KMS-11 (cell line): ENCODE measurements around the gene ZNF552.
"Not testable (repeated sequence)": the region's sequence is repeated elsewhere in the genome, so short reads cannot be mapped to it uniquely, and the experiment has no call there.

ENCODE experiments used
- H2AFZ ChIP-seq: fragments of 200-600 bp; sonication (generic); 2 replicates; pipeline ENCODE4 v1.6.1; 2016; ENCODE audit warnings: antibody characterized with exemption, mixed run types, low read depth
- H3K27ac ChIP-seq: fragments of 200-600 bp; sonication (generic); 2 replicates; pipeline ENCODE4 v1.6.1; 2016; ENCODE audit warnings: mild to moderate bottlenecking, mixed run types
- H3K27me3 ChIP-seq: fragments of 200-600 bp; sonication (generic); 2 replicates; pipeline ENCODE4 v1.6.1; 2017; ENCODE audit warnings: mild to moderate bottlenecking, low read depth, mixed run types, moderate library complexity; ENCODE audit not compliant: insufficient read depth
- H3K36me3 ChIP-seq: fragments of 200-600 bp; sonication (generic); 2 replicates; pipeline ENCODE4 v1.6.1; 2017; ENCODE audit warnings: mild to moderate bottlenecking, mixed run types; ENCODE audit not compliant: insufficient read depth
- H3K4me1 ChIP-seq: fragments of 200-600 bp; sonication (generic); 2 replicates; pipeline ENCODE4 v1.6.1; 2016; ENCODE audit warnings: mild to moderate bottlenecking, low read depth, mixed run types; ENCODE audit not compliant: poor library complexity, severe bottlenecking
- H3K4me2 ChIP-seq: fragments of 200-600 bp; sonication (generic); 2 replicates; pipeline ENCODE4 v1.7.0; 2016; ENCODE audit warnings: mild to moderate bottlenecking, mixed run types
- H3K4me3 ChIP-seq: fragments of 200-600 bp; sonication (generic); IDR thresholded peaks from 2 replicates; pipeline ENCODE4 v1.6.1; 2017; ENCODE audit warnings: low read depth, low read length, mixed read lengths; ENCODE audit not compliant: insufficient read depth
- H3K79me2 ChIP-seq: fragments of 200-600 bp; sonication (generic); 2 replicates; pipeline ENCODE4 v1.6.1; 2016; ENCODE audit warnings: low read depth, mixed run types; ENCODE audit not compliant: insufficient read depth
- H3K9ac ChIP-seq: fragments of 200-600 bp; sonication (generic); 2 replicates; pipeline ENCODE4 v1.6.1; 2016; ENCODE audit warnings: mild to moderate bottlenecking, mixed run types
- H4K20me1 ChIP-seq: fragments of 200-600 bp; sonication (generic); 2 replicates; pipeline ENCODE4 v1.6.1; 2016; ENCODE audit warnings: mild to moderate bottlenecking, mixed run types; ENCODE audit not compliant: insufficient read depth
- CTCF ChIP-seq: fragments of 200-600 bp; sonication (generic); conservative IDR thresholded peaks from 2 replicates; pipeline ENCODE4 v1.6.1; 2017; ENCODE audit warnings: low read depth, mild to moderate bottlenecking, antibody characterized with exemption, low read length, moderate library complexity, mixed read lengths

The ZNF552 gene

DNA sequence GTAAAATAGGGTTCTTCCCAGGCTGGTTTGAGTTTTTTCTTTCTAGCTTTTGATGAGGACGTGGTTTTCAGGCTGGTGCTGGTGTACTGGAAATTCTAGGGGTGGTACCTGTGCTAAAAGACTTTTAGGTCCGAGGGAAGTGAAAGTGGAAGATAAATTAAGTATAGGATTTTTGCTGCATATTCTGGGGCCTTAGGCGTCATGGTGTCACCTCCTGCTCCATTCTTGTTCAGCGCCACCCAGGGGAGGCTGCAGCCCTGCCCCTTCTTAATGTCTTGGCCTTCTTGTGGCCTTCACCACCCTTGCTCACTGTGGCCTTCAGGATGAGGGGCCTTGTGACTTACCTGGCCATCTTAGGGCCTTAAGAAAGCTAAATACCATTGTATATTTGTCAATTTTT is 12.4 kb downstream of the ZNF552 start:
- Histone ChIP-seq H4K20me1 (no peaks in the 10 kb centered on the region), H3K27ac (no peak overlapping the region), H3K9ac (no peak overlapping the region), H3K79me2 (no peaks in the 10 kb centered on the region), H3K36me3 (no peaks in the 10 kb centered on the region), H2AFZ (no peak overlapping the region), H3K4me2 (no peak overlapping the region), H3K4me3 (no peak overlapping the region), H3K27me3 (no peaks in the 10 kb centered on the region), H3K4me1 (no peaks in the 10 kb centered on the region)
- TF ChIP-seq CTCF, result no peak

- Histone ChIP-seq H3K27ac (no peak overlapping the region), H3K4me1 (no peaks in the 10 kb centered on the region), H3K36me3 (no peaks in the 10 kb centered on the region), H3K4me3 (no peak overlapping the region), H3K27me3 (no peaks in the 10 kb centered on the region), H3K4me2 (no peak overlapping the region), H3K9ac (no peak overlapping the region), H3K79me2 (no peaks in the 10 kb centered on the region), H4K20me1 (no peaks in the 10 kb centered on the region), H2AFZ (no peak overlapping the region)
- no peak for TF ChIP-seq CTCF
These were observed 14.0 kb downstream of the ZNF552 start for GRCh38 chr19:57800696-57801095.

DNA sequence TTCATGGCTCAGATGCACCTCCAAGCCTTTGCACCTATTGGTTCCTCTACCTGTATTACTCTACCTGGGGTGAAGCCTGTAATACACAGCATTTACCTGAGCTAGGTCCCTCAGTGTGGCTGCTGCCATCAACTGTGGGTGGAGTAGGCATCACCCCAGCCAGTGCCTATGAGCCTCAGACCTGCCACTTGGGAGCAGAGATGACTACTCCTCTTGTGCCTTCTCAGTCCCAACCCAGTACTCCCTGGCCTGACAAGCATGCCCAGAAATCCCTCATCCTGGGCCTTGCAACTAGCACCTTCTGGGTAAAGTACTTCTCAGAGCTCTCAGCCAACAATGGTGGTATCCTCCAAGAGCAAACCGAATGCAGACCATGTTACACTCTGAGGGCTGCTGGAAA is 18.1 kb downstream of the ZNF552 start:
- not testable (repeated sequence) for H3K79me2 ChIP-seq, H3K36me3 ChIP-seq, H3K9ac ChIP-seq, H4K20me1 ChIP-seq, H3K27me3 ChIP-seq, H3K4me2 ChIP-seq, H3K27ac ChIP-seq, H3K4me3 ChIP-seq, H2AFZ ChIP-seq, H3K4me1 ChIP-seq

GRCh38 chr19:57789288-57789687 is 25.4 kb downstream of the ZNF552 start:
- TF ChIP-seq CTCF, result no peak
- H3K36me3 ChIP-seq, result no peaks in the 10 kb centered on the region
- H3K4me1 ChIP-seq, result no peaks in the 10 kb centered on the region
- H3K9ac ChIP-seq, result no peak overlapping the region
- no peak overlapping the region for H3K4me3 ChIP-seq
- H4K20me1 ChIP-seq, result no peaks in the 10 kb centered on the region
- H3K4me2 ChIP-seq, result no peak overlapping the region
- no peaks in the 10 kb centered on the region; the same call in 1 of the 2 replicates for H3K79me2 ChIP-seq
- no peak overlapping the region for H2AFZ ChIP-seq
- no peak overlapping the region for H3K27ac ChIP-seq
- no peaks in the 10 kb centered on the region for H3K27me3 ChIP-seq

GRCh38 chr19:57788114-57788692 is 26.5 kb downstream of the ZNF552 start:
- Histone ChIP-seq H3K9ac (no peak overlapping the region), H4K20me1 (no peaks in the 10 kb centered on the region), H3K36me3 (no peaks in the 10 kb centered on the region), H3K4me3 (no peak overlapping the region), H3K79me2 (no peaks in the 10 kb centered on the region; the same call in 1 of the 2 replicates), H2AFZ (no peak overlapping the region), H3K4me2 (no peak overlapping the region), H3K4me1 (no peaks in the 10 kb centered on the region), H3K27me3 (no peaks in the 10 kb centered on the region), H3K27ac (no peak overlapping the region)
- no peak for TF ChIP-seq CTCF
